ENCODE results near the gene EXOSC10. TPM values are rescaled to one million over a fixed set of nuclear protein-coding genes. Genes with fewer than 3 reads are reported as not detected.

The EXOSC10 gene
- total RNA-seq, 2 donors from 2014 or later, result 51.6 to 65.0 TPM

DNA sequence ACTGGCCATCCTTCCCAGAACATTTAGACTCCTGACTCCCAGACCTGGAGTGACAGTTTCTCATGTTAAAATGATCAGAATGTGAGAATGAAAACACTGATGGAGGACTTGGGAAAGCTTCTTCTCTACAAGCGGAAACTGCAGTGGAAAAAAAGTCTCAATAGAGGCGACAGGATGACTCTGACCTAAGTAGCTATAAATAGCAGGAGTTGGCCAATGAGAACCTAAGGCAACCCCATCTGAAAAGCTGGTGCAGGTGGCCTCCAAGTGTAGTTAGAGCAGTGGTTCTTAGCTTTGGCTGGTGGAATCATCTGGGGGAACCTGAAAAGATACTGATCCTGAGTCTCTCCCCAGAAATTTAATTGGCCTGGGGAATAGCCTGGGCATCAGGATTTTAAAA, 44.2 kb upstream of the EXOSC10 start:
- no peak for TF ChIP-seq POLR2AphosphoS5 (IDR thresholded peaks at IDR 0.05)
- TF ChIP-seq, protein P1, sequence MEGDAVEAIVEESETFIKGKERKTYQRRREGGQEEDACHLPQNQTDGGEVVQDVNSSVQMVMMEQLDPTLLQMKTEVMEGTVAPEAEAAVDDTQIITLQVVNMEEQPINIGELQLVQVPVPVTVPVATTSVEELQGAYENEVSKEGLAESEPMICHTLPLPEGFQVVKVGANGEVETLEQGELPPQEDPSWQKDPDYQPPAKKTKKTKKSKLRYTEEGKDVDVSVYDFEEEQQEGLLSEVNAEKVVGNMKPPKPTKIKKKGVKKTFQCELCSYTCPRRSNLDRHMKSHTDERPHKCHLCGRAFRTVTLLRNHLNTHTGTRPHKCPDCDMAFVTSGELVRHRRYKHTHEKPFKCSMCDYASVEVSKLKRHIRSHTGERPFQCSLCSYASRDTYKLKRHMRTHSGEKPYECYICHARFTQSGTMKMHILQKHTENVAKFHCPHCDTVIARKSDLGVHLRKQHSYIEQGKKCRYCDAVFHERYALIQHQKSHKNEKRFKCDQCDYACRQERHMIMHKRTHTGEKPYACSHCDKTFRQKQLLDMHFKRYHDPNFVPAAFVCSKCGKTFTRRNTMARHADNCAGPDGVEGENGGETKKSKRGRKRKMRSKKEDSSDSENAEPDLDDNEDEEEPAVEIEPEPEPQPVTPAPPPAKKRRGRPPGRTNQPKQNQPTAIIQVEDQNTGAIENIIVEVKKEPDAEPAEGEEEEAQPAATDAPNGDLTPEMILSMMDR (IDR thresholded peaks at IDR 0.05), result no peak
- TF ChIP-seq POLR2A (IDR thresholded peaks at IDR 0.05), result no peak
- Histone ChIP-seq H3K27me3 (replicated peaks; ENCODE audit: insufficient read depth) (no peaks in the 10 kb centered on the region), H3K36me3 (no peaks in the 10 kb centered on the region), H3K27ac (peak overlapping the region in 1 of 2 donors; percentile 55), H3K4me1 (replicated peaks) (no peaks in the 10 kb centered on the region), H3K4me3 (no peak overlapping the region), H3K9me3 (no peaks in the 10 kb centered on the region)
- no peak for DNase-seq (ENCODE audit: low spot score)
- 66% methylated on average over 2 of the region's 2 CpGs for WGBS
- intact Hi-C loops (cut with DNase I), result no loop called here

DNA sequence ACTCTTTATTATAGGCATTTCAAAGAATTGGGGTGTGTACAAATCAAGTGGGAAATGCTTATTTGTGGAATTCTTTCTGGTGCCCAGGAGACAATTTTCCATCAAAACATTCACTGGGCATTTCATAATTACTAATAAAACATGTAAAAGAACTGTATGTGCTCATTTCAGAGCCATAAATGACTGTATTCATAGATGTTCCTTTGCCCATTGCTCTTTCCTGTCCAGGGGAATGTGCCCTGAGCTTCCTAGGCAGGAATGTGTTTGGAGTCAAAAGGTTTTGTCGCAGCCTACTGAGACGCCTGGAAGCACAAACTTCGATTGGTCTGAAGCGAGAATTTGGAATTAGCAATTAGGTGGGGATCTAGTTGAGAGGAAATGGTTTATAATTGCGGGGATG, 43.7 kb upstream of the EXOSC10 start:
- WGBS, result 88% methylated on average over 5 of the region's 5 CpGs
- no peak for DNase-seq (ENCODE audit: low spot score)

DNA sequence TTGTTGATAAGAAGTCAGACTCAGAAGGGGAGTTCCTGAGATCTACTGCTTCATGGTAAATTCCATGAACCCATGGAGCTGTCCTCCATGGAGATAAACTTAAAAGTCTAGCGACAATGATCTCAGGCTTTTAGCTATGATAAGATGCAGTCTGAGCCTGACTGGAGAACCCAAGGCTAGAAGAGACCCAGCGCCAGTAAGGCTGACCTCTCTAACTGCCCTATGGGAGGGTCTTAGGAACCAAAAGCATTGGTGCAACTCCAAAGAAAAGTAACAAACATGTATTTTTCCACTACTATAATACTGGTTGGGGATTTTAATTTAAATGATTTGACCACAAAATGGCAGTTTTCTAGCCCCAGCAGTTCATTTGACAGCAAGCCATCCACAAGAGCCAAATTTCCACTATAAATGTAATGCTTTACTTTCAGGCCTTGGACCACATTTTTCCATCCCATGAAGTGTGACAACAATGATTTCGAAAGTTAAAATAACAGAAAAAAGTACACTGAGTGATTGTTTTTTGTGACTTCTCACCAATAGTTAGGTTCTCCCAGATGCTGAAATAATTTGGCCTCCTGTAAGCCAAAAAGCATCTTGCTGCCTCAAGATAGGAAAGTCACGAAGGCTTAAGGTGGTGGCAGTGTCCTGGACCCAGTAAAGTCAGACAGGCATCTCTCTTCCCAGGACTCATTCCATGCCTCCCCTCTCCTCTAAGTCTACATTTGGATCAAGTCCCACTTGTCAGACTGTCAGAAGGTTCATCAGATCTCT, 43.1 kb upstream of the EXOSC10 start:
- no peaks in the 10 kb centered on the region for H3K9me3 ChIP-seq
- H3K4me1 ChIP-seq (replicated peaks), result no peaks in the 10 kb centered on the region
- peak overlapping the region; percentile 19 to 55 for H3K27ac ChIP-seq
- DNase-seq (ENCODE audit: low spot score), result no peak
- no peak for TF ChIP-seq POLR2A (IDR thresholded peaks at IDR 0.05)
- TF ChIP-seq, protein P1 (IDR thresholded peaks at IDR 0.05), result no peak
- no peak for TF ChIP-seq POLR2AphosphoS5 (IDR thresholded peaks at IDR 0.05)
- 66% methylated on average over 4 of the region's 4 CpGs for WGBS
- no peak overlapping the region for H3K4me3 ChIP-seq
- intact Hi-C loops (cut with DNase I), result no loop called here
- H3K27me3 ChIP-seq (replicated peaks; ENCODE audit: insufficient read depth), result no peaks in the 10 kb centered on the region
- peaks cover 0 to 6% of the 10 kb centered on the region in 2 donors for H3K36me3 ChIP-seq

More for the DNA sequence above, 43.7 kb upstream of the EXOSC10 start:
- H3K27me3 ChIP-seq (replicated peaks; ENCODE audit: insufficient read depth), result no peaks in the 10 kb centered on the region
- TF ChIP-seq POLR2AphosphoS5 (IDR thresholded peaks at IDR 0.05) (no peak), POLR2A (IDR thresholded peaks at IDR 0.05) (no peak)
- TF ChIP-seq, protein P1 (IDR thresholded peaks at IDR 0.05), result no peak
- H3K9me3 ChIP-seq, result no peaks in the 10 kb centered on the region
- H3K36me3 ChIP-seq, result peaks cover 0 to under 1% of the 10 kb centered on the region in 2 donors
- H3K4me1 ChIP-seq (replicated peaks), result no peaks in the 10 kb centered on the region
- intact Hi-C loops (cut with DNase I), result no loop called here
- H3K27ac ChIP-seq, result peak overlapping the region in 1 of 2 donors; percentile 55
- no peak overlapping the region for H3K4me3 ChIP-seq

DNA sequence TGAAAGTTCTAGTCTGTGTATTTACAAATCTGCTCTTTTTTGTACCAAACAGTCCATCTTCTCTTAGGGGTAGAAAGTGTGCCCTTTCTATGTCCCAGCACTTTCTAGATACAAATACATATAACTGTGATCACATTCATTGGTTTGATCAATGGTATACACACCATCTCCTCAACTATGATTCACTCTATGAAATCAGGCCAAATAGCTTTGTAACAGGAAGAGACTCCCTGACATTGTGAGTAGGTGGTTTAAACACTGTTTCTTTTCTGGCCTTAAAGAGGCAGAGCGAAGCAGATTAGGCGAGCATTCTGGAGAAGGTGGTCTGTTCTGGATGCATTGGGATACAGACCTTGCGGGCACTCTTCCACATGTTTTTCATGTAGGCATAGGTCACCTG, 39.3 kb upstream of the EXOSC10 start:
- H3K4me1 ChIP-seq (replicated peaks), result peaks cover 7% of the 10 kb centered on the region
- H3K4me3 ChIP-seq, result no peak overlapping the region
- WGBS, result 90% methylated on average over 3 of the region's 3 CpGs
- H3K27me3 ChIP-seq (replicated peaks; ENCODE audit: insufficient read depth), result no peaks in the 10 kb centered on the region
- H3K36me3 ChIP-seq, result peaks cover 0 to 8% of the 10 kb centered on the region in 2 donors
- H3K9me3 ChIP-seq, result no peaks in the 10 kb centered on the region
- intact Hi-C loops (cut with DNase I), result no loop called here
- DNase-seq (ENCODE audit: low spot score), result no peak
- TF ChIP-seq POLR2AphosphoS5 (IDR thresholded peaks at IDR 0.05), result no peak
- TF ChIP-seq, protein P1 (IDR thresholded peaks at IDR 0.05), result no peak
- no peak for TF ChIP-seq POLR2A (IDR thresholded peaks at IDR 0.05)
- peak overlapping the region in 1 of 2 donors; percentile 11 for H3K27ac ChIP-seq

DNA sequence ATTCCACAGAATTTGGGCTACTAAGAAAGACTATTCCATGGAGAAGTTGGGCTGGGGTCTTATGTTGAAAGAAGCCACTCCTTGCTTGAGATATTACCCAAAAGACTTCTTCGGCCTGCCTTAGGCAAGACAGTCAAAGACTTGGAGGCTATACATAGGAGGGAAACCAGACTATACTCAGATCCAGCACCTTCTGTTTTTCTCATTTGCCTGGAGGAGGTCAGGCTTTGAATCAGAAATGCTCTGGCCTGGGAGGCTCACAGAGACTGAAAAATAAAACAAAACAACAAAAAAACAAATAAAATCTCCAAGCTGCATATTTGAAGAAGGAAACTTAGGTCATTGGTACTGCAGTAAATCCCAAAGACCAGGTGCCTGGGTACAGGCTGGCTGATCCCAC, 38.4 kb upstream of the EXOSC10 start:
- DNase-seq (ENCODE audit: low spot score), result no peak
- TF ChIP-seq, protein P1 (IDR thresholded peaks at IDR 0.05), result no peak
- TF ChIP-seq POLR2AphosphoS5 (IDR thresholded peaks at IDR 0.05), result no peak
- no peak for TF ChIP-seq POLR2A (IDR thresholded peaks at IDR 0.05)
- peak overlapping the region in 1 of 2 donors; percentile 11 for H3K27ac ChIP-seq
- peaks cover 7% of the 10 kb centered on the region for H3K4me1 ChIP-seq (replicated peaks)
- H3K36me3 ChIP-seq, result peaks cover 0 to 8% of the 10 kb centered on the region in 2 donors
- H3K4me3 ChIP-seq, result no peak overlapping the region
- H3K27me3 ChIP-seq (replicated peaks; ENCODE audit: insufficient read depth), result no peaks in the 10 kb centered on the region
- 95% methylated on average over 1 of the region's 1 CpG for WGBS
- intact Hi-C loops (cut with DNase I), result no loop called here
- no peaks in the 10 kb centered on the region for H3K9me3 ChIP-seq

Measured in prostate gland (tissue), 2 donors.